Body of pancreas (tissue), 4 donors: ENCODE results near the gene WDR75.

Experiments
- CTCF ChIP-seq, 7 experiments: fragments of 450-650 bp in 4 of 7; fragments of 200-600 bp in 3 of 7; sonication (generic) in 3 of 7; IDR thresholded peaks; one replicate each; pipeline ENCODE4 v1.5.1; 2016 to 2019; ENCODE audit warnings: antibody characterized with exemption in 7 of 7
- POLR2A ChIP-seq, 3 donors: fragments of 450-650 bp; IDR thresholded peaks; one replicate each; pipeline ENCODE4 v1.6.1; 2016; ENCODE audit warnings: antibody characterized with exemption in 3 of 3, mild to moderate bottlenecking in 2 of 3

GRCh38 chr2:189505492-189505891, 64.2 kb downstream of the WDR75 start:
- no peak for TF ChIP-seq CTCF (IDR thresholded peaks at IDR 0.05)
- no peak for TF ChIP-seq POLR2A (IDR thresholded peaks at IDR 0.05)
